Upper lobe of right lung (tissue), 1 donor: ENCODE data around the gene LY6G6D. TPM values are rescaled to one million over a fixed set of nuclear protein-coding genes. Genes with fewer than 3 reads are reported as not detected.

Source experiments
- ATAC-seq: fragments of 200-7000 bp; cut with Tn5 transposase; one replicate; pipeline ENCODE4 v1.9.1; 2020; ENCODE audit warnings: mild to moderate bottlenecking, moderate library complexity
- DNase-seq: peaks from one replicate; pipeline ENCODE4 v3.0.0-alpha.2; 2020
- H3K27ac ChIP-seq: fragments of 200-600 bp; one replicate; pipeline ENCODE4 v1.8.0; 2022
- H3K27me3 ChIP-seq: fragments of 200-600 bp; one replicate; pipeline ENCODE4 v1.8.0; 2022; ENCODE audit warnings: mild to moderate bottlenecking
- H3K36me3 ChIP-seq: fragments of 200-600 bp; one replicate; pipeline ENCODE4 v1.8.0; 2022
- H3K4me1 ChIP-seq: fragments of 200-600 bp; one replicate; pipeline ENCODE4 v1.8.0; 2022
- H3K4me3 ChIP-seq: fragments of 200-600 bp; one replicate; pipeline ENCODE4 v1.8.0; 2022; ENCODE audit warnings: mild to moderate bottlenecking
- H3K9me3 ChIP-seq: fragments of 200-600 bp; one replicate; pipeline ENCODE4 v1.8.0; 2022
- CTCF ChIP-seq: fragments of 200-600 bp; IDR thresholded peaks from one replicate; pipeline ENCODE4 v1.8.0; 2022; ENCODE audit warnings: antibody characterized with exemption
- intact Hi-C: fragments of 100-400 bp; cut with DNase I; formaldehyde crosslinking; loops from one replicate; pipeline ENCODE4 v1.11.0; 2022
- total RNA-seq: library from RNA; stranded (reverse); fragmentation: NEBNext Ultra II Directional; extraction: Animal tissue kit (Norgen Biotek cat#: 25700); gene quantifications from one replicate; pipeline ENCODE4 v1.2.1, GENCODE V29; 2021
- donor health status: DM: no; HTN: yes; CAD: no; lungs with severe emphysema.

LY6G6D gene
- total RNA-seq, 1 donor from 2014 or later: not detected

GRCh38 chr6:31732029-31732428, 16.9 kb downstream of the LY6G6D start:
- Histone ChIP-seq H3K4me3 (no peak overlapping the region), H3K9me3 (no peaks in the 10 kb centered on the region), H3K27ac (no peak overlapping the region), H3K36me3 (peaks cover 43% of the 10 kb centered on the region), H3K4me1 (peaks cover 50% of the 10 kb centered on the region), H3K27me3 (no peaks in the 10 kb centered on the region)
- intact Hi-C loops: no loop called here
- ATAC-seq: no peak
- no peak for DNase-seq
- TF ChIP-seq CTCF: no peak

- DNase-seq (no peak), ATAC-seq (no peak)
- Histone ChIP-seq H3K4me3 (no peak overlapping the region), H3K4me1 (peaks cover 50% of the 10 kb centered on the region), H3K9me3 (no peaks in the 10 kb centered on the region), H3K27ac (peak overlapping the region; percentile 92), H3K36me3 (peaks cover 43% of the 10 kb centered on the region), H3K27me3 (no peaks in the 10 kb centered on the region)
- intact Hi-C loops: no loop called here
- no peak for TF ChIP-seq CTCF
Measured at GRCh38 chr6:31733734-31734133, 18.6 kb downstream of the LY6G6D start.

DNA sequence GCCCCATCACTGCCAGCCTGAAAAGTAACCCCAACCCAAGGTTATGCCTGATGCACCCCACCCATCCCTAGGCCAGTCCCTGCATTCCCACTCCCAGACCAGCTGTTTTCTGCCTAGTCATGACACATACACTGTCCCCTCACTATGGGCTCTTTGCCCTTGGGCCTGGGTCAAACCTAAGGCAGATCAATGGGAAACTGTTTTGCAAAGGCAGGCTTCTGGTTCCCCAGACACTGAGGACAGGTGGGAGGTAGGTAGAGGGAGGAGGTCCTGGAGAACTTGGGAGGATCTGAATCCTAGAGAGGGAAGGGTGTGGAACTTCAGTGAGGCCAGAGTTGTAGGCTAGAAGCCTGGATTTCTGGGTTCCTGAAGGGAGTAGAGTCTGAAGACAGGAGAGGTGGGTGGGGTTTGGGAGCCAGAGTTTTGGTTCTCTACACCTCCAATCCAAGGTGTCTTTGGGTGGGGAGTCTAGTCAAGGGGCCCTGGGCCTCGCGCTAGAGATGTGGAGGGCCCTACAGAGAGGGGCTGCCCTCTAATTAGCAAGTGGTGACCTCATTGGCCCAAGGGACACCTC, 19.2 kb downstream of the LY6G6D start:
- no peak for DNase-seq

DNA sequence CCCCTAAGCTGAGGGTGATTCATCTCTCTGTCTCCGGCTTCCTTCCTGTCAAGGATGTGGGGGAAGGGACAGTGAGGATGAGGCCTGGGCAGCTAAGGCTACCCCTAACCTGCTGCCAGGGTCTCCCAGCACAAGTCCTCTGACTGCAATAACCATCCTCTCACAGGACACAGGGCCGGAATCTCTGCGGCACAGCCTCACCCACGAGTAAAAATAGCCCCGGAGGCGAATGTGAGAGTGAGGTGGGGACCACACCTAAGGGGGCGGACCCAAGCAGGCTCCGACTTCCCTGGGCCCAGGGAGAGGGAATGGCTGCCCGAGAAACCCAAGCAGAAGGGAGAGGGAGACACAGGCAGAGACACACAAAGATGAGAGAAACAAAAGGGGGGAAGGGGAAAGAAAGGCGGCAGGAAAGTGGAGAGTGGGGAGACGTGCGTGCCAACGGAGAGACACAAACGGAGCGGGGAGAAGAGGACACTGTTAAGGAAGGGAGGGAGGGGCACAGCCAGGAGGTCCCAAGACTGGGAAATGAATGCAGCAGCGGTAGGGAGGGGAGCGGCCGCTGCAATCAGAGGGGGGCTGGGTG, 19.8 kb downstream of the LY6G6D start:
- H3K9me3 ChIP-seq: no peaks in the 10 kb centered on the region
- H3K27ac ChIP-seq: peak overlapping the region; percentile 92
- ATAC-seq: peak; percentile 39
- H3K4me1 ChIP-seq: peaks cover 56% of the 10 kb centered on the region
- intact Hi-C loops: no loop called here
- no peaks in the 10 kb centered on the region for H3K27me3 ChIP-seq
- peaks cover 43% of the 10 kb centered on the region for H3K36me3 ChIP-seq
- no peak for TF ChIP-seq CTCF
- peak overlapping the region; percentile 86 for H3K4me3 ChIP-seq
- no peak for DNase-seq

More for the DNA sequence above, 19.2 kb downstream of the LY6G6D start:
- Histone ChIP-seq H3K36me3 (peaks cover 43% of the 10 kb centered on the region), H3K4me1 (peaks cover 53% of the 10 kb centered on the region), H3K27me3 (no peaks in the 10 kb centered on the region), H3K4me3 (peak overlapping the region; percentile 86), H3K9me3 (no peaks in the 10 kb centered on the region), H3K27ac (peak overlapping the region; percentile 92)
- TF ChIP-seq CTCF: no peak
- intact Hi-C loops: no loop called here
- no peak for ATAC-seq

GRCh38 chr6:31736021-31736767, 21.0 kb downstream of the LY6G6D start, which contains the start of gene CLIC1:
Gene CLIC1, minus strand, starts transcription at chr6:31736530. Its CDS starts 230 bp downstream, at chr6:31736300.
- intact Hi-C loops: no loop called here

More at GRCh38 chr6:31736021-31736767, 21.0 kb downstream of the LY6G6D start, which contains the start of gene CLIC1:
- H3K36me3 ChIP-seq: peaks cover 35% of the 10 kb centered on the region
- peak; percentile 93 for DNase-seq
- H3K27ac ChIP-seq: peak within 1 kb of the TSS; percentile 92
- no peaks in the 10 kb centered on the region for H3K27me3 ChIP-seq
- peak within 1 kb of the TSS; percentile 86 for H3K4me3 ChIP-seq
- H3K9me3 ChIP-seq: no peaks in the 10 kb centered on the region
- H3K4me1 ChIP-seq: peaks cover 57% of the 10 kb centered on the region
- ATAC-seq: peak; percentile 68
- TF ChIP-seq CTCF: no peak
